Testis (tissue), 2 donors: ENCODE results near the gene APBA1.

Source experiments
- CTCF ChIP-seq, 3 experiments: fragments of 450-650 bp in 2 of 3; fragments of 200-600 bp in 1 of 3; sonication (generic) in 1 of 3; IDR thresholded peaks; one replicate each; pipeline ENCODE4 v1.5.1; 2016 to 2019; ENCODE audit warnings: antibody characterized with exemption in 3 of 3, mild to moderate bottlenecking in 2 of 3, moderate library complexity in 1 of 3
- POLR2A ChIP-seq: fragments of 450-650 bp; IDR thresholded peaks from one replicate; pipeline ENCODE4 v1.6.1; 2017; ENCODE audit warnings: antibody characterized with exemption, mild to moderate bottlenecking, moderate library complexity

- TF ChIP-seq CTCF (IDR thresholded peaks at IDR 0.05) = no peak
- TF ChIP-seq POLR2A = no peak
Observed at GRCh38 chr9:69499407-69499806, 172.8 kb downstream of the APBA1 start.
